GM18508 (cell line): ENCODE data around the gene PGC.
A peak's percentile ranks its signal among the peaks of the same experiment; 100 is the strongest.

Experiments used
- ATAC-seq: cut with Tn5 transposase; IDR thresholded peaks from one replicate; pipeline ENCODE4 v1.9.1; 2021; ENCODE audit warnings: moderate number of reproducible peaks; ENCODE audit not compliant: insufficient read depth, unreplicated experiment

Gene PGC

DNA sequence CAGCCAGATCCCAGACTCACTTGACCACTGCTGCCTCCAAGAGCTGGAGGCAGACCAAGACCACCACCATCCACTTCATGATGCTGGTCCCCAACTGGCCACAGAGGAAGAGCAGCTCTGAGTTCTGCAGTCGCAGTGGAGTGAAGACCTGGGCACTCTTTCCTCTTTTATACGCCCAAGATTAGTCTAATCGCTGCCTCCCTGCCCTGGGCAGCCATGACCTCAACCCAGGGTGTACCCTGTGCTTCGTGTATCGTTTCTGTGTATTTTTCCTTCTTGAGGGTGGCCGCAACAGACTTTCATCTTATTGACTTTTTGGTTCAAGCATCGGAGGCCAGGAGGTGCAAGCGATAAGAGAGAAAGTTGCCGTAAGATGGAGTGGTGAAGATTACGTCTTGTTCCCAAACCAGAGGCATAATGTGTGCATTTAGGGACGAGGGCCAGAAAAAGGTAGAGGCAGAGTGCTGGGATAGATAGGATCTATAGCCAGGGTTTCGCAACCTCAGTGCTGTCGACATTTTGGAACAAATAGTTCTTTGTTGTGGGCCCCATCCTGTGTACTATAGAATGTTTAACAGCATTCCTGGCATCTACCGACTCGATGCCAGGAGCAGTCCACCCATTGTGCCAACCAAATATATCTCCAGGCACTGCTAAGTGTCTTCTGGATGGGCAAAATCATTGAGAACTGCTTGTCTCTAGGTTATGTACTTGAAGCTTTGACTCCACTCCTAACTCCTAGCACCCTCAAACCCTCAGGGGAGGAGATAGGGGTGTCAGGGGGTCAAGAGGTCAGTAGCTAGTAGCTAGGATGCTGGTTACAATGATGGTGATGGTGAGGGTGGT is at the start of gene PGC:
TSS of gene PGC (minus strand) at position 142 of the 846 bp plus-strand sequence. CDS start at position 79, 63 bp downstream.
- ATAC-seq: no peak

- no peak for ATAC-seq
Measured at GRCh38 chr6:41796474-41796873, 49.3 kb upstream of the PGC start.

DNA sequence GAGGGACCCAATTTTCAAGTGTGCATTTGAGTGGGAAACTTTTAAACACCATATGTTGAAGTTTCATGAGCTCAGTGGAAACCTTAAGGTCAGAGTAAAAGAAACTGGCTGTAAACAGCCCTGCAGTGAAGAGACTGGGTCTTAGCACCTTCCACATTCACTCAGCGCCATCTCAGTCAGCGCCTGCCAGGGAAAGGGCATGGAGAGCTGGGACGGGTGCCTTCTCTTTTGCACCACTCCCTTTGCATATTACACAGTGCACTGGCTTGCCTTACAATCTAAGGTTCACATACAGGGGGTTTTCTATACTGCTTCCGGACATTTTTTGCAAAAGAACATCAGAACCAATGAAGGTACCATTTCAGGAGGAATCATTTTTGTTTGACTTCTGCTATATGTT is 44.8 kb upstream of the PGC start:
- no peak for ATAC-seq

DNA sequence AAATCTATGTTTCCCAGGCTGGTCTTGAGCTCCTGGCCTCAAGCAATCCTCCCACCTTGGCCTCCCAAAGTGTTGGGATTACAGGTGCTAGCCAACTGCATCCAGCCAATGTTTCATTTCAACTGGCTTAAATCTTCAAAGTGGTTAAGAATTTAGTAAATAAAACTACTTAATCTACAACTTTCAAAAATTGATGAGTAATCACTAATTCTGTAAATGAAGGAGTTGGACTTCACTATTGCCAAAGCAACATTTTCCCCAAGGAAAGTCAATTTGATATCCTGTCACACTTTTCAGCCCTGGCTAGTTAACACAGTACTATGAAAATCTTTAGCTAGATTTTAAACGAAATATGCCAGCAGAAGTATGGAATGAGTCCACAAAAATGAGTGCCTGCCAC is 44.1 kb upstream of the PGC start:
- ATAC-seq: no peak

GRCh38 chr6:41790045-41790444 is 42.8 kb upstream of the PGC start:
- ATAC-seq: no peak

DNA sequence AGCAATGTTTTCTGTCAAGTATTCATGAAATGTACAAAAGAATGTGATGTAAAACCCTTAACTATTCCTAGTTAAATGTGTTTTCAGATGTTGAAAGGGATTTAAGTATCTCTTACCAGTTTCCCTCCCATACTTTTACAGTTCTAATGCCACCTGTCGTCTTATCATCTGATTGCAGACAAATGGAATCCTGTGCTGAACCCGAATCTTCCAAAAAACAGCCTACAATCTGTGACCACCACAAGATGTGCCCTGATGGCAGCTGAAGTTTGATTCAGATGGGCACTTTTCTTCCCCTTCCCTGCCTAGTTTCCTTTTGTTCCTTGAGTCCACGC is 42.2 kb upstream of the PGC start:
- ATAC-seq: no peak

DNA sequence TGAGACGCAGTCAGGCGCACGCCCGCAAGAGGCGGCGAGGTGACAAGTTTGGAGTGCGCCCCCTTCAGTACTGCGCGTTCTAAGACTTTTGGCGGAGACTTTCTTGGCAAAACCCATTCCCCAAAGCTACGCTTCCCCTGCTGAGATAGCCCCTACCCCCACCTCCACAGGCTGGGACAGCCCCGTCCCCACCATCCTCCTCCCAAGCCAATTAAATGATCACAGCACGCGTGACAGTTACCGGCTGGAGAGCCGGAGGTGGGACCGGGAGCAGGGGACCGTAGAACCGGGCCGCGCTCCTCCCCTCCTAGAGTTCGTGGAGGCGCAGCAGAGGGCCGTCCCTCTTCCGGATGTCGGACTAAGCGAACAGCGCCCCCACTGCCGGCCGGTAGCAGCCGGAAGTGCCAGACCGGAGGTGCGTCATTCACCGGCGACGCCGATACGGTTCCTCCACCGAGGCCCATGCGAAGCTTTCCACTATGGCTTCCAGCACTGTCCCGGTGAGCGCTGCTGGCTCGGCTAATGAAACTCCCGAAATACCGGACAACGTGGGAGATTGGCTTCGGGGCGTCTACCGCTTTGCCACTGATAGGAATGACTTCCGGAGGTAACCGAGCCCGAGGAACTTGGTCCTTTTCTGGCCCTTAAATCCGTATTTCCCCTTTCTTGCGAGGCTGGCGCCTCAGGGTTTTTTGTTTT is 40.2 kb upstream of the PGC start, which contains the start of gene TOMM6:
TSS of gene TOMM6 (plus strand) at position 476 of the 699 bp plus-strand sequence. CDS start at position 480, 4 bp downstream.
- peak; percentile 53 for ATAC-seq

- no peak for ATAC-seq
Measured at GRCh38 chr6:41786451-41787218, 39.4 kb upstream of the PGC start.

GRCh38 chr6:41785689-41786450 is 38.7 kb upstream of the PGC start:
- ATAC-seq: no peak

GRCh38 chr6:41785254-41785653 is 38.1 kb upstream of the PGC start:
- no peak for ATAC-seq

DNA sequence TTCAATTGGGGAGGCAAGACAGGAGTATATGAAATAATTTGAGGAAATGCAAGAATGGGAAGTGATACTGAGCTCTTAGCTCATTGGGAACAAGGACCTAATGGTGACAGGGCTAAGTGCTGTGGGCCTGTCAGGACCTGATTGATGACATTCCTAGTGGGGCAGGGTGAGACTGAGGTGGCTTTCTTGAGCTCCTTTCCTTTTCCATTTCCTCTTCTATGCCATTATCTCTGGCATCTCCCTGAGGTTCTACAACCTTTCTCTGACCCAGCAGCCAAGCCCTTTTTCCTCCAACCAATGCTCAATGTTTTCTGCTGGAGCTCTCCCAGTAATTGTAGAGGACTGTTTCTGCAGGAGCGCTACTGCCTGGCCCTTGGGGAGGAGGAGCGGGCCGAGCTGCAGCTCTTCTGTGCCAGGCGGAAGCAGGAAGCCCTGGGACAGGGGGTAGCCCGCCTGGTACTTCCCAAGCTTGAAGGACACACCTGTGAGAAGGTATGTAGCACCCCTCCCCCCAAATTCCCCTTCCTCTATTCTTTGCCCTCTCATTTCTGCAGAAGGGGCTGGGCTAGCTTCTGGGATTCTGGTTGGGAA is 37.5 kb upstream of the PGC start:
- no peak for ATAC-seq

DNA sequence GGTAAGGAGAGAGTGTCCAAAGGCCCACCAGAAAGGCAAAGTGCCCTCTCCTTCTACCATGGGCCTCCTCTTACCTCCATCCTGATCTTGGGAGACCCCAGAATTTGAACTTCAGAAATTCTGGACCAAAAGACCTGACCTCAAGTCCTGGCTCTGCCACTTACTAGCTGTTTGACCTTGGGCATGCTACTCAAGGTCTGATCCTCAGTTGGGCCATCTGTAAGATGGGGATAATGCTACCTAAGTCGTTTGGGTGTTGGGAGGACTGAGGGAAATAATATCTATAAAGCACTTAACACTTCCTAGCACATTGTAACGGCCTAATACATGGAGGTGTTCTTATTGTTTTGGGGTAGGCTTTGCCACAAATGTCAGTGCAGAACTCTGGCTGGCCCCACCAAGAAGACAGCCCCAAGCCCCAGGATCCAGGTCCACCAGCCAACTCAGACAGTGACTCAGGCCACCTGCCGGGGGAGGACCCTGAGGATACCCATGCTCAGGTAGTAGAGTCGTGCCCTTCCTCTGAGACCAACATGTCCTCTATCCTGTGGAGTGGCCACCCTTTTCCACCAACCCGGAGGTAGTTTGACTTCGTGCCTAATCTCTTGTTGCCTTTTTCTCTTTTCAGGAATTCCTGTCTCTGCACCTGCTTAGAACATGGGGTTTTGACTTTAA is 36.0 kb upstream of the PGC start:
- no peak for ATAC-seq

DNA sequence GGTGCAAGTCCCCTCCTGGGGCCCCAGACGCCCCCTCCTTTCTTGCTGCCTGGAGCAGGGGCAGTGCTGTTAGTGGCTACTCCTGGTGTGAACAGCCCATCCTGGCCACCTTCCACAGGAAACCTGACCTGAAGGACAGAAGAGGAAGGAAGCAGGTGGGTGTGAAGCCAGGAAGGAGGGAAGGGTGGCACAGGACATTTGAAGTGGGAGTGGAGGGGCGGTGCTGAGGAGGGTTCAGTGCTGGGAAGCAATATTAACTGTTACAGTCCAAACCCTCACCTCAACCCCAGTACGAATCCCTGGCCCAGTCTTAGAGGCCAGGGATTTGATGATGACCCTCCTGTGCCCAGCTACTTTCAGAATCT is 34.2 kb upstream of the PGC start:
- no peak for ATAC-seq

DNA sequence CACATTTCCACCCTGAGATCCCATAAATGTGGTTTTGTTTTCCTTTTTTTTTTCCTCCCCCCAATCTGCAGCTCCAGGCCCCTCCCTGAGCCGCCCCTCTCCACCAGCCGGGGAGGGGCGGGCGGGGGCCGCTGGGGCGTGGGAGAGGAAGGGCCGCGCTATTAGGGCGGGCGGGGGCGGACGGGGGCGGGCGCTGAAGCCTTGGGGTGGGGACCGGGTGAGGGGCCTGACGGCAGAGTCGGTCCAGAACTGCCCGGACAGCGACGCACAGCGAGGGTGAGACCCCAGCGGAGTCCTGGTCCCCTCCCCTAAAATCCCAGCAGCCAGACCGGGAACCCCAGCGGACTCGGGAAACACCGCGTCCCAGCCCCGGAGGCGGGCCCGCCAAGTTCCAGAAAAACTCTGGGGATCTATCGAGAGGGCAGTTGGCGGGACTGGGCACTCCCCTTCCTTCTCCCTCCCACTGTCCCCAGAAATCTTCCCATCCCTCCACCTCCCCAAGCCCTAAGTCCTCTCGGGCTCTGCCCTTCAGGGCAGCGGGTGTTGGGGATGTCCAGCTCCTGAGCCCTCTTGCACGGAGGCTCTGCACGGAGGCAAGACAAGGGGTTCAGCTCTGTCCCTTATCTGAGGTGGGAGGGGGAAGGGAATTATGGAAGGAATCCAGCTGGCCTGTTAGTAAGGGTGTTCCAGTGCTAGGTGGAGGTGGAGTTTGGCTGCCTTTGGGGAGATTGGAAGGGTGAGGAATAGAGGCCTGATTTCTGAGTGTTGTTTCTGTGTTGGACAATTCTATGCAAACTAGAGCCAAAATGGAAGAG is 33.6 kb upstream of the PGC start, which contains the start of gene PRICKLE4:
TSS of gene PRICKLE4 (plus strand) at position 232 of the 815 bp plus-strand sequence. CDS start 2,692 bp downstream, outside the sequence.
- no peak for ATAC-seq

DNA sequence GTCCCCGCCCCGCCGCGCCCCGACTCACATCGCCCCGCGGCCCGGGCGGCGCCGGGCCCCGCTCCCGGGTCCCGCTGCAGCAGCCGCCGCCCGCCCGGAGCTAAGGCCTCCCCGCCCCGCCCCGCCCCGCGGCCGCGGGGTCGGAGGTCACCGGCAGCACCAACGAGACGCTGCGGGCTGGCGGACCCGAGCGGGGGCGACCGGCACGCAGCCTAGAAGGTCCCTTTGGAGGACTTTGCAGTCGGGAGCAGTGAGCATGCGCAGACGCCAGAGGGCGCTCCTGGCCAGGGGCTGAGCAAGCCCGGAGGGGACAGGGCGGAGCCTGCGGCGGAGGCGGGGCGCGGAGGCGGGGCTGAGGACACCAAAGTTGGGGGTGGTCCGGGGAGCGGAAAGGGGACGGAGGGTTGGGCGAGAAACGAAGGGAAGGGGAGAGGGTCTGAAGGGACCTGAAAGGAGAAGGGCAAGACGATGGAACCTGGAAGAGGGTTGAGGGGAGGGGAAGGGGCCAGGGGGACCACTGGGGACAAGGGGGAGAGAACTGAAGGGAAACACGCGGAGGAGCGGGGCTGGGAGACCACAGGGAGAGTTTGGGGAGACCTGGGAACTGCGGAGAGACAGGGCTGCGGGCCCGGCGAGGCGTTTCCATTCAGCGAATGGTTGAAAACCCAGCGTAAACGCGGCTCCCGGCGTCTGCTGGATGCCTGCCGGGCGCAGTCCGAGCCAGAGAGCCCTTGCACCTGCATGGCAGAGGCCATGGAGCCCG is 32.8 kb upstream of the PGC start, which contains the start of gene FRS3:
TSS of gene FRS3 (minus strand) at position 113 of the 763 bp plus-strand sequence. CDS start 2,913 bp downstream, outside the sequence.
- ATAC-seq: peak; percentile 81

- no peak for ATAC-seq
Measured at GRCh38 chr6:41779336-41779735, 32.1 kb upstream of the PGC start.

- ATAC-seq: no peak
Measured at GRCh38 chr6:41778895-41779294, 31.7 kb upstream of the PGC start.
